ENCODE results near the gene RSPRY1. TPM values are rescaled to one million over a fixed set of nuclear protein-coding genes. Genes with fewer than 3 reads are reported as not detected.
"Not testable (repeated sequence)": the region's sequence is repeated elsewhere in the genome, so short reads cannot be mapped to it uniquely, and the experiment has no call there.

RSPRY1 gene
- total RNA-seq, 2 donors from 2014 or later, result 17.0 to 17.2 TPM

DNA sequence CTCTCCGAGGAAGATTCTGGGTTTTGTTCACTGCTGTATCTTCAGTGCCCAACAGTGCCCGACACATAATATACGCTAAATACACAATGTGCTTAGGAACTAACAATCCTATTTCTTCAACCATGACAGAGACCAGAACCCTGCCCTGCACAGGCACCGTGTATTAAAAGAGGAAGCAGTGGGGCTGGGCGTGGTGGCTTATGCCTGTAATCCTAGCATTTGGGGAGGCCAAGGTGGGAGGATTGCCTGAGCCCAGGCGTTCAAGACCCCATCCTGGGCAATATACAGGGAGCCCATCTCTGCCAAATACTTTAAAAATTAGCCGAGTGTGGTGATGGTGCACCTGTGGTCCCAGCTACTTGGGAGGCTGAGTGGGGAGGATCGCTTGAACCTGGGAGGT lies 78.3 kb downstream of the RSPRY1 start:
- Histone ChIP-seq H3K27ac (peak overlapping the region in 1 of 2 donors; percentile 68), H3K9me3 (no peaks in the 10 kb centered on the region), H3K27me3 (no peaks in the 10 kb centered on the region), H3K4me1 (peaks cover 0 to 53% of the 10 kb centered on the region in 2 donors), H3K36me3 (no peaks in the 10 kb centered on the region), H3K4me3 (no peak overlapping the region)
- TF ChIP-seq, protein P1, sequence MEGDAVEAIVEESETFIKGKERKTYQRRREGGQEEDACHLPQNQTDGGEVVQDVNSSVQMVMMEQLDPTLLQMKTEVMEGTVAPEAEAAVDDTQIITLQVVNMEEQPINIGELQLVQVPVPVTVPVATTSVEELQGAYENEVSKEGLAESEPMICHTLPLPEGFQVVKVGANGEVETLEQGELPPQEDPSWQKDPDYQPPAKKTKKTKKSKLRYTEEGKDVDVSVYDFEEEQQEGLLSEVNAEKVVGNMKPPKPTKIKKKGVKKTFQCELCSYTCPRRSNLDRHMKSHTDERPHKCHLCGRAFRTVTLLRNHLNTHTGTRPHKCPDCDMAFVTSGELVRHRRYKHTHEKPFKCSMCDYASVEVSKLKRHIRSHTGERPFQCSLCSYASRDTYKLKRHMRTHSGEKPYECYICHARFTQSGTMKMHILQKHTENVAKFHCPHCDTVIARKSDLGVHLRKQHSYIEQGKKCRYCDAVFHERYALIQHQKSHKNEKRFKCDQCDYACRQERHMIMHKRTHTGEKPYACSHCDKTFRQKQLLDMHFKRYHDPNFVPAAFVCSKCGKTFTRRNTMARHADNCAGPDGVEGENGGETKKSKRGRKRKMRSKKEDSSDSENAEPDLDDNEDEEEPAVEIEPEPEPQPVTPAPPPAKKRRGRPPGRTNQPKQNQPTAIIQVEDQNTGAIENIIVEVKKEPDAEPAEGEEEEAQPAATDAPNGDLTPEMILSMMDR (IDR thresholded peaks at IDR 0.05), result no peak
- no peak for DNase-seq (ENCODE audit: low spot score)

DNA sequence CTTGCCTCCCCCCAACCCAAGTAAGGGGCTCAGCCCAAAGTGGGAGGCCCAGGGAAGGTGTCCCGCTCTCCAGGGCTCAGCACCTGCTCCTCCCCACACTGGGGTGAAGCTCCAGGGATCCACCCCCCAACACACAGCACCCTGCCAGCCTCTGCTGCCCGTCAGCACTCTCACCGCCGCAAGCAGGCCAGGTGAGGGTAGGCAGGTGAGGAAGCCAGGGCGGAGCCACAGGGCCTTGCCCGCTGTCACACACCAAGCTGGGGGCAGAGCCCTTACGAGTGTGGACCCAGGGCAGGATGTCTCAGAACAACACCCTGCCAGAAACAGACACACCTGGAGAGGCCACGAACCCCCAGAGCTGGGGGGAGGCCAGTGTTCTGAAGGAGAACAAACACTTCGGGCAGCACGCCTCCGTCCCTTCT lies 78.8 kb downstream of the RSPRY1 start:
- no peaks in the 10 kb centered on the region for H3K36me3 ChIP-seq
- peaks cover 0 to 58% of the 10 kb centered on the region in 2 donors for H3K4me1 ChIP-seq
- TF ChIP-seq, protein P1 (IDR thresholded peaks at IDR 0.05), result no peak
- H3K4me3 ChIP-seq, result no peak overlapping the region
- no peaks in the 10 kb centered on the region for H3K9me3 ChIP-seq
- peak overlapping the region in 1 of 2 donors; percentile 68 for H3K27ac ChIP-seq
- no peaks in the 10 kb centered on the region for H3K27me3 ChIP-seq
- no peak for DNase-seq (ENCODE audit: low spot score)

DNA sequence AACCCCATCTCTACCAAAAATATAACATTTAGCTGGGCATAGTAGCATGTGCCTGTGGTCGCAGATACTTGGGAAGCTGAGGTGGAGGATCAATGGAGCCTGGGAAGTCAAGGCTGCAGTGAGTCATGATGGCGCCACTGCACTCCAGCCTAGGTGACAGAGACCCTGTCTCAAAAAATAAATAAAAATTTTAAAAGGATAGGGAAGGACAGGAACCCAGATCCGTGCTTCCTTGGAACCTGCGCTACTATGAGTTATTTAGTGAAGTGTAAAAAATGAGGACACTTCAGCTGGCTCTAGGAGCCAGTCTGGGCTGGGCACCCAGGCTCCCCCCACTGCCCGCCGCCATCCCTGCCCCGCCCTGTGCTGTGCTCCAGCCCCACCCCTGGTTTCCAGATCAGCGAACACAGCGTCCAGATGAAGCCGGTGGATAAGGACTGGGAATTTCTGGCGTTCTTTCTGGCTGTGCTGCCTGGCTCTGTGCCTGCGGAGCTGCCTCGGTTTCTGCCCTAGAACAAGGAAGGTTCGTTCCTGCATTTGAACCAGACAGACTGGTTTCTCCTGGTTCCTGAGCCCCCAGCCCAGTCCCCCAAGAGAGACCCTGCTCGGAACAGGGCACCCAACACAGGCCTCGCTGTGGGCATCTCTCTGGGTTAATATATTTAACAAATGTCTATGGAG lies 79.9 kb downstream of the RSPRY1 start:
- peaks cover 0 to 51% of the 10 kb centered on the region in 2 donors for H3K4me1 ChIP-seq
- no peaks in the 10 kb centered on the region for H3K27me3 ChIP-seq
- DNase-seq (ENCODE audit: low spot score), result peak; percentile 66
- no peaks in the 10 kb centered on the region for H3K9me3 ChIP-seq
- H3K27ac ChIP-seq, result peak overlapping the region; percentile 68 to 72
- peak overlapping the region in 1 of 2 donors; percentile 7 for H3K4me3 ChIP-seq
- TF ChIP-seq, protein P1 (IDR thresholded peaks at IDR 0.05), result no peak
- no peaks in the 10 kb centered on the region for H3K36me3 ChIP-seq

DNA sequence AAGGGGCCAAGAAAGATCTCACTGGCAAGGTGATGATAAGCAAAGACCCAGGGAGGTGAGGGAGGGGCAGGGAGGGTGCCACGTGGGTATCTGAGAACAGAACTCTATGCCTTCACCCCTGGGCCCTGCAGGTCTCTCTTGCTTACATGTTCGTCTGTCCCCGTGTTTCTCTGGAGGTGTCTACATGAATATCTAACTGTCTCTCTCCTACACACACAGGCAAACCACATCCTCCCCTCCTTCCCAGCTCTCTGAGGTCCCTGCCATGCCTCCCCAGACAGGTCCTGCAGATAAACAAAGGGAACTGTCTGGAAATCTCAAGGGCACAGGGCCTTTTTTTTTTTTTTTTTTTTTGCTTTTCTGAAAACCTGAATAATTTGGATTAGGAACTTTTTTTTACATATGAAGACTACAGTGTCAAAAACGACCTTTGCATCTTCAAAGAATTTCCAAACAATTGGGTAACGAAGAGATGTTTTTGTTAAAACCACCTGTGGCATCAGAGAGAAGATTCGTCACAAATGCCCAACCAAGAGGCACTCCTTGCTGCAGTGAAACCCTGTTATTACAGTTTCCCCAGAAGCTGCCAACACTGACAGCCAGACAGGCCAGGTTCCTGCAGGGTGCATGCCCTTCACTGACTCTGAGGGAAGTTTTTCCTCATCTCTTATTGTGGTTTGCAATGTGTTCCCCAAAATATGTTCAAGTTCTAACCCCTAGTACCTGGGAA lies 80.6 kb downstream of the RSPRY1 start:
- H3K4me3 ChIP-seq, result peak overlapping the region in 1 of 2 donors; percentile 7

DNA sequence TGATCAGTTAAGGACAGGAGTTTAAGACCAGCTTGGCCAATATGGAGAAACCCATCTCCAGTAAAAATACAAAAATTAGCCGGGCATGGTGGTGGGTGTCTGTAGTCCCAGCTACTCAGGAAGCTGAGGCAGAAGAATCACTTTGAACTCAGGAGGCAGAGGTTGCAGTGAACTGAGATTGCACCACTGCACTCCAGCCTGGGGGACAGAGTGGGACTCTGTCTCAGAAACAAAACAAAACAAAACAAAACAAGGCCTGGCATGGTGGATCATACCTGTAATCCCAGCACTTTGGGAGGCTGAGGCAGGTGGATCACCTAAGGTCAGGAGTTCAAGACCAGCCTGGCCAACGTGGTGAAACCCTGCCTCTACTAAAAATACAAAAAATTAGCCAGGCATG lies 81.2 kb downstream of the RSPRY1 start:
- not testable (repeated sequence) for H3K9me3 ChIP-seq; H3K27me3 ChIP-seq; H3K36me3 ChIP-seq; H3K4me3 ChIP-seq; DNase-seq (ENCODE audit: low spot score)
- H3K4me1 ChIP-seq, result peaks cover 0 to 47% of the 10 kb centered on the region in 2 donors
- H3K27ac ChIP-seq, result peak overlapping the region; percentile 68 to 72

More for the DNA sequence above, 80.6 kb downstream of the RSPRY1 start:
- H3K27ac ChIP-seq, result peak overlapping the region; percentile 68 to 72
- H3K36me3 ChIP-seq, result no peaks in the 10 kb centered on the region
- TF ChIP-seq, protein P1 (IDR thresholded peaks at IDR 0.05), result no peak
- DNase-seq (ENCODE audit: low spot score), result no peak
- no peaks in the 10 kb centered on the region for H3K27me3 ChIP-seq
- H3K9me3 ChIP-seq, result no peaks in the 10 kb centered on the region
- peaks cover 0 to 47% of the 10 kb centered on the region in 2 donors for H3K4me1 ChIP-seq

Measured in right atrium auricular region (tissue), 2 donors.